HFF-Myc (cell line): ENCODE data around the gene AFF2.

Experiments
- DNase-seq: peaks from one replicate; pipeline ENCODE4 v3.0.0-alpha.2; 2011; ENCODE audit warnings: low read depth; ENCODE audit errors: extremely low read depth
- H3K4me3 ChIP-seq: replicated peaks from 2 replicates; pipeline ENCODE4 v1.5.1; 2011; ENCODE audit warnings: low read depth, mild to moderate bottlenecking, control low read depth, low read length
- TF ChIP-seq, protein P1 (sequence below): IDR thresholded peaks from 2 replicates; pipeline ENCODE4 v1.5.1; 2012; ENCODE audit warnings: mild to moderate bottlenecking, low read depth, low read length, control low read depth; ENCODE audit errors: missing control alignments

The AFF2 gene

GRCh38 chrX:148507418-148507817 is 7.0 kb downstream of the AFF2 start:
- no peak for DNase-seq
- TF ChIP-seq, protein P1, sequence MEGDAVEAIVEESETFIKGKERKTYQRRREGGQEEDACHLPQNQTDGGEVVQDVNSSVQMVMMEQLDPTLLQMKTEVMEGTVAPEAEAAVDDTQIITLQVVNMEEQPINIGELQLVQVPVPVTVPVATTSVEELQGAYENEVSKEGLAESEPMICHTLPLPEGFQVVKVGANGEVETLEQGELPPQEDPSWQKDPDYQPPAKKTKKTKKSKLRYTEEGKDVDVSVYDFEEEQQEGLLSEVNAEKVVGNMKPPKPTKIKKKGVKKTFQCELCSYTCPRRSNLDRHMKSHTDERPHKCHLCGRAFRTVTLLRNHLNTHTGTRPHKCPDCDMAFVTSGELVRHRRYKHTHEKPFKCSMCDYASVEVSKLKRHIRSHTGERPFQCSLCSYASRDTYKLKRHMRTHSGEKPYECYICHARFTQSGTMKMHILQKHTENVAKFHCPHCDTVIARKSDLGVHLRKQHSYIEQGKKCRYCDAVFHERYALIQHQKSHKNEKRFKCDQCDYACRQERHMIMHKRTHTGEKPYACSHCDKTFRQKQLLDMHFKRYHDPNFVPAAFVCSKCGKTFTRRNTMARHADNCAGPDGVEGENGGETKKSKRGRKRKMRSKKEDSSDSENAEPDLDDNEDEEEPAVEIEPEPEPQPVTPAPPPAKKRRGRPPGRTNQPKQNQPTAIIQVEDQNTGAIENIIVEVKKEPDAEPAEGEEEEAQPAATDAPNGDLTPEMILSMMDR: no peak
- no peak overlapping the region for H3K4me3 ChIP-seq

DNA sequence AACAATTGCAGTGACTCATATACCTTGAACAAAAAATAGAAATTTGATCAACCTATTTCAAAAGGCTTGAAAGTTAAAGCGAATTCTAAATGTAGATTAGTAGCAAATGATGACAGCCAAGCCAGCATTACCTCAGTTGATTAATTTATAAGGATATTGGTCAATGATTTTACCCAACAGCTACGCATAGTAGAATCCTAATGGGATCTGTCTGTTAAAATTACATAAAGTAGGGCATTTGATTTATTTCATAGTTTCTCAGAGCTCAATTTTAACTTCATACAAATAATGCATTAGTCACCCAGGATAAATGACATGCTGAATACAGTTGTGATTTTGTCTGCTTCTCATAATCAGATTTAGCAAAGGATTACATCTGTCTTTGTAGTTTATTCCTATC is 12.0 kb downstream of the AFF2 start:
- H3K4me3 ChIP-seq: no peak overlapping the region
- no peak for DNase-seq
- TF ChIP-seq, protein P1: no peak

- TF ChIP-seq, protein P1: no peak
- DNase-seq: no peak
- H3K4me3 ChIP-seq: no peak overlapping the region
These were observed 13.2 kb downstream of the AFF2 start for GRCh38 chrX:148513661-148514060.

- no peak overlapping the region for H3K4me3 ChIP-seq
- DNase-seq: no peak
- TF ChIP-seq, protein P1: no peak
These were observed 16.8 kb downstream of the AFF2 start for GRCh38 chrX:148517176-148517575.

- TF ChIP-seq, protein P1: no peak
These were observed 21.6 kb downstream of the AFF2 start for GRCh38 chrX:148522006-148522405.

DNA sequence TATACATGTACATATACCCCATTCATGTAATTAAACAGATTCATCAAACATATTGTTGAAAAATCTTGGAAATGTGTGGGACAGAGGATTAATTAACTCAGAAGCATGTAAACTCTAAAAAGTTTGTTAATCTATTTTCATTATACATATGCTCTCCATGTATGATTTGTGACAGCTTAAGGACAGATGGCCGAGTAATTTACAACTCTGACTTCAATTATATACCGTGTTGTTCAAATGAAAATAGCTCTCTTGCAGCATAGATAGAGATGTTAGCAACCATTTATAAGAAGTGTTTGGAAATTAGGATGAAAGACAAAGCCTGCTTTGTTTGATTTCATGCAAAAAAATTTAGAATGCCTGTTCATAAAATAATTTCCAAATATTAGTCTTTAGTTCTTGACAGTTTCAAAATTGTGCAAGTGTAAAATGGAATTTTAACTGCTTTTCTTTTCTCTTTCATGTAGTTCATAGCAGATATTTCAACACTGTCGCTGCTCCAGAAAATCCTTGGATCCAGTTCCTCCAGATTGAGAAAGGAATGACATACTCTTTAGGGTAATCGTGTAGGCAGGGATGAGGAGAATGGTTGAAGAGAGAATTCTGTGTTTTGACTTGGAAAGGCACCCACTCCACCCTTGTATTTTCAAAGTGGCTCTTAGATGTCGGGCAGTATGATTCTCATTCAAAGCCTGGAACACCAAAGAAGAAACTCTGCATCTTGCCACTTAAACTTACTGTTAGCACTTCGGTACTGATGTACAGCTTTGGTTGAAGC is 23.1 kb downstream of the AFF2 start:
- TF ChIP-seq, protein P1: no peak

More at GRCh38 chrX:148522006-148522405, 21.6 kb downstream of the AFF2 start:
- DNase-seq: no peak
- no peak overlapping the region for H3K4me3 ChIP-seq

More for the DNA sequence above, 23.1 kb downstream of the AFF2 start:
- DNase-seq: no peak
- no peak overlapping the region for H3K4me3 ChIP-seq
